ENCODE results near the gene RAB33B.
"Not testable (repeated sequence)": the region's sequence is repeated elsewhere in the genome, so short reads cannot be mapped to it uniquely, and the experiment has no call there.

DNA sequence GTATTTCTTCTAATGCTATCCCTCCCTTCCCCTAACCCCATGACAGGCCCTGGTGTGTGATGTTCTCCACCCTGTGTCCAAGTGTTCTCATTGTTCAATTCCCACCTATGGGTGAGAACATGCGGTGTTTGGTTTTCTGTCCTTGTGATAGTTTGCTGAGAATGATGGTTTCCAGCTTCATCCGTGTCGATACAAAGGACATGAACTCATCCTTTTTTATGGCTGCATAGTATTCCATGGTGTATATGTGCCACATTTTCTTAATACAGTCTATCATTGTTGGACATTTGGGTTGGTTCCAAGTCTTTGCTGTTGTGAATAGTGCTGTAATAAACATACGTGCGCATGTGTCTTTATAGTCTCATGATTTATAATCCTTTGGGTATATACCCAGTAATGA, 10.6 kb downstream of the RAB33B start:
- TF ChIP-seq, protein P1, sequence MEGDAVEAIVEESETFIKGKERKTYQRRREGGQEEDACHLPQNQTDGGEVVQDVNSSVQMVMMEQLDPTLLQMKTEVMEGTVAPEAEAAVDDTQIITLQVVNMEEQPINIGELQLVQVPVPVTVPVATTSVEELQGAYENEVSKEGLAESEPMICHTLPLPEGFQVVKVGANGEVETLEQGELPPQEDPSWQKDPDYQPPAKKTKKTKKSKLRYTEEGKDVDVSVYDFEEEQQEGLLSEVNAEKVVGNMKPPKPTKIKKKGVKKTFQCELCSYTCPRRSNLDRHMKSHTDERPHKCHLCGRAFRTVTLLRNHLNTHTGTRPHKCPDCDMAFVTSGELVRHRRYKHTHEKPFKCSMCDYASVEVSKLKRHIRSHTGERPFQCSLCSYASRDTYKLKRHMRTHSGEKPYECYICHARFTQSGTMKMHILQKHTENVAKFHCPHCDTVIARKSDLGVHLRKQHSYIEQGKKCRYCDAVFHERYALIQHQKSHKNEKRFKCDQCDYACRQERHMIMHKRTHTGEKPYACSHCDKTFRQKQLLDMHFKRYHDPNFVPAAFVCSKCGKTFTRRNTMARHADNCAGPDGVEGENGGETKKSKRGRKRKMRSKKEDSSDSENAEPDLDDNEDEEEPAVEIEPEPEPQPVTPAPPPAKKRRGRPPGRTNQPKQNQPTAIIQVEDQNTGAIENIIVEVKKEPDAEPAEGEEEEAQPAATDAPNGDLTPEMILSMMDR (conservative IDR thresholded peaks at IDR 0.05; ENCODE audit: low read length), result not testable (repeated sequence)
- not testable (repeated sequence) for TF ChIP-seq EZH2phosphoT487 (IDR thresholded peaks at IDR 0.05; ENCODE audit: borderline replicate concordance, low read depth, low read length)

Measured in OCI-LY7 (cell line).